UCSD-AML1 (cell line): ENCODE data around the gene PAFAH2.

Source experiments
- DNase-seq: peaks from one replicate; lab custom pipeline; 2025; ENCODE audit not compliant: unreplicated experiment; lab: John Stamatoyannopoulos, UW

Gene PAFAH2

DNA sequence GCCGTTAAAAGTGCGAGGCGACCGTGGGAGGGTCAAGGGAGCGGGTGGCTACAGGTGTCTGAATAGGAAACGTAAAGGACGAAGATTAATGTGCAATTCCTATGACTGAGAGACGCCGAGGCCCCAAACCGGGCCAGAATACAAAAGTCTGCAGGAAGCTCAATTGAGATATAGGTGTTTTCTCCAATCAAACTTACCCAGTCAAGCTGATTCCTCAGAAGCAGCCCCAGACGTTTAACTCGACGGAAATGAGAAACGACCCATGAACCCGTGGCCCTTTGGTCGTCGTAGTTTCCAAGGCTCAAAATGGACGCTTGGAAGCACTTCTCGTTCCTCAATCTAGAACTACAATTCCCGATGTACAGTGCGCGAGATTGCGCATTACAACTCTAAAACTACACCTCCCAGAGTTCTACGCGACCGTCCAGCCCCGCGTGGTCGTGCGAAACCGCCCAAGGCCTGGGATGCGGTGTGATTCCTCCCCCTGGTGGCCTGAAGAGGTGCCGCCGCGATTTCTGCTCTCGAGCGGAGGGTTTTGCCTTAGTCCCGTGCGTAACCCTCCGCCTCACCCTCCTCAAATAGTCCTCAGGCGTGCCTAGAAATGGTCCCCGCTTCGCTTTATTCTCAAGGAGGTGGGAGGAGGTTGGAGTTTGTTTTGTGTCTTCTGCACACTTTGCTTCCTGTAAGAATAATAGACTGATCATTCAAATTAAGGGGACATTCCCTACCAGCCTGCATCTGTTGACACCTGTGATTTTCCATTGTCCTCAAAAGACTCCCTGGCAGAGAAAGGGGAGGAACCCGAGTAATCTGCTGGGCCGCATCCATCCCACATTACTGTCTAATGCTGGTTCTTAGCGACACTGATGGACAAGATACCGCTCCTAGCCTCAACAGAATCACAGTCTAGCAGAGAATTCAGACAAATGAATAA is at the start of gene PAFAH2:
Gene PAFAH2, minus strand, starts transcription at position 236 of the 934 bp plus-strand sequence. CDS start 7,247 bp downstream, outside the sequence.
- peak; percentile 96 for DNase-seq

DNA sequence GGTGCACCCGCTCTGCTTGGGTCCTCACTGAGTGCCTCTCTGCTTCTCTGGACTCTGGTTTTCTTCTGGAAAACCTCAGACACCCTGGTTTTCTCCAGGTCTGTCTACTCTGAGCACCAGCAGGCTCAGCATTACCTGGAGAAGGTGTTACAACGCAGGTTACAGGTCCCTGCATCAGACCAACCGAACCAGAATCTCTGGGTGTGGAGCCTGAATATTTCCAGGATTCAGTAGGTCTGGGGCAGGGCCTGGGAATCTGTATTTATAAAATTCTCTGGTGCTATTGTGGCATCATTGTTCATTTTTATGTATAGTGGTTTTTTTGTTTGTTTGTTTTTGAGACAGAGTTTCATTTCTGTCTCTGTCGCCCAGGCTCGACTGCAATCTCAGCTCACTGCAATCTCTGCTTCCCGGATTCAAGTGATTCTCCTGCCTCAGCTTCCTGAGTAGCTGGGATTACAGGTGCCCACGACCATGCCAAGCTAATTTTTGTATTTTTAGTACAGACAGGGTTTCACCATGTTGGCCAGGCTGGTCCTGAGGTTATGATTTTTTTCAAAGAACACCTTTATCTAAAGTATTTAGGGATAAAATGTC is 49.5 kb upstream of the PAFAH2 start:
- DNase-seq, result no peak

DNA sequence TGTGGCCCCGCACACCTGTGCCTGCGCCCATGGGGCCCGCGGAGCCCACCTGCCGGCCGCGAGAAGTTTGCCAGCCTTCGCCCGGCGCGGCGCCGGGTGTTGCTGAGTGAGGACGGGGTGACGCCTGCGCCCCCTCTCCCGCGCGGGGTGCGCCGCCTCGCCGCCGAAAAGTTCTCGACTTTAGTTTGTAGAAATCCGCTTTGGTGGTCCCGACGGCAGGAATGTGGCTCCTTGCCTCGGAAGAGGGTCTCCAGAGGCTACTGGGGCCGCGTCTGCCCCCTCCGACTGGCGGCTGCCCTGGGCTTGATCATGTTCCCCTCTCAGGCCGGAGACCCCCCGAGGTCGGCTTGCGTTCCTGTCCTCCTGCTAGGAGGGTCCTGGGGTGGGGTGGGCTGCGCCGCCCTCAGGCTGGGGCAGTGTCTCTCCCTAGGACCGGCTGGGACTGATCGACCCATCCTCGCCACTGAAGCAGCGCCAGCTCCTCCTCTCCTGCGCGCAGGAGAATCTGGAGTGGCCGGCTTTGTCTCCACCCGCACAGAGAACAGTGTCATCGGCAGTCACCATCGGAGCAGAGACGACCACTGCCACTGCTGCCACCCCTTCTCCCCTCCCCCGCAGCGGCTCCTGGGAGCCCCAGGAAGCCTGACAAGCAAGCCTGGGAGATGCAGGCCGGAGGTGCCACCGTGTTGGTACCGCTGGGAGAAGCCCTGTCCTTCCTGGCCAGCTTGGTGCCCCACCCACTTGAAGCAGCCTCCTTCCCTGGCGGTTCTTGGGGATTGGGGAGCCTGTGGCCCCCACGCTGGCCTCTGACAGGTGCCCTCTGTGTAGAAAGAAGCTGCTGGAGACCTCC is 48.6 kb upstream of the PAFAH2 start:
- no peak for DNase-seq

DNA sequence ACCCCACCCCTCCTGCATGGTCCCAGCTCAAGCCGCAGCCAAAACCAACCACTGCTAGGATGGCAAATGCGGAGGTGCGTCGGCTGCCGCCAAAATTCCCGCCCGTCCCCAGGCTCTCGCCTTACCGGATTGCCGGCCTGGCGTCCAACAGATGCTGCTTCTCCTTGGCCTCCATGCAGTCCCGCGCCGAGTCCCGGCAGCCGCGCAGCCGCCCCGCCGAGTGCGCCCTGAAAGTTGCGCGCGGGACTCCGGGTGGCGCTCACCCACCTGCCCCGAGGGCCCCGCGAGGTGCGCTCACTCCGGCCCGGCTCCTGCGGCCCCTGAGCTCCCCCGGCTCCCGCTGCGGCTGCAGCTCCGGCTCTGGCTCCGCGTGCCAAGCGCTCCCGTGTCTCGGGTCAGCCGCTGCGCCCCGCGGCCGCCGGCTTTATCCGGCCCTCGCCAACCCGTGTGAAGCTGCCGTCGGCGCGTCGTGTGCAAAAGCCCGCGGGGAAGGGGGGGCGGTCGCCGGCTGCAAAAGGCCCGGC is 47.9 kb upstream of the PAFAH2 start, which contains the start of gene SLC30A2:
Gene SLC30A2, minus strand, starts transcription at position 397 of the 524 bp plus-strand sequence. Its CDS starts 222 bp downstream, at position 175.
- DNase-seq, result no peak

DNA sequence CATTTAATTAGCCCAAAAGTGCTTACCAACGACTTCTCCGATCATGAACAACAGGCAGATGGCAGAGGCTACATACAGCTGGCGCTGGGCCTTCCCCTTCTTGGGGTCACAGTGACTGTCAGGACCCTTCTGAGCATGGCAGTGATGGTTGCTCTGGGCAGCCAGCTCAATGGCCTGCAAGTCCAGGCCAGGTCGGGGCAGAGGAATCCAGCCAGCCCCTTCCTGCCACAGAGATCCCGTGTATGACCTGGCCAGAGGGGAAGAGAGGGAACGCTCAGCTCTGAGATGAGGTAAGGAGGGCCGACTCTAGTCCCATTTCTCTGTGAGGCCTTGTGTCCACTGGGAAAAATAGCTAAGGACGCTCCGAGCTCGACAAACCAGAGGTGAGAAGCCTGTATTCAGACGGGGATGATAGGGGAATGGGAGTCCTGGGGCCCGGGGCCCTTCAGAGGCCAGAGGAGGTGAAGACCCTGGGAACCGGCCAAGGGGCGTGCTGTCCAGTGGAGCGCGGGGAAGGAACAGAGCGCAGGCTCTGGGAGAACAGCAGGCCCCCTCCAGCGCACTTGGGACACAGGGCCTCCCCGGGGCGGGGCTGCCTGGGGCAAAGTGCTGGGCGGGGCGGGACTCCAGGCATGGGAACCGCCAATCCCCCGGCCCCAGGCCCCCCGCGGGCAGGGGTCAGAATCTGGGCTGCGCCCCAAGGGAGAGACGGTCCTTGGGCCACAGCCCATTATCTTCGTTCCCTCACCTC is 47.3 kb upstream of the PAFAH2 start:
- no peak for DNase-seq

DNA sequence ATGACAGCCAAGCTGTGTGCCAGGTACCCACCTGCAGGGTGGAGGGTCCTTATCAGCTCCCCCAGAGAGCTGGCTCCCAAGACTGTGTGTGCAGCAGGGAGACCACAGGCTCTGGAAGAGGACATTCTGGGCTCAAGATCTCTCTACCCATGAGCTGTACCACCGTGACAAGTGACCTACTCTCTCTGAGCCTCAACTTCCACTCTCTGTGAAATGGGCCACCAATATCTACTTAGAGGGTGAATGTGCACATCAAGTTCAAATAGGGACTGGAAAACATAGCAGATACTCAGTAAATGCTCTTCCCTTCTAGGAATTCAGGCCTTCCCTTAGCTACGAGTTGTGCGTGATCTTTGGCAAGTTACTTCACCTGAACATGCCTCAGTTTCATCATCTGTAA is 46.6 kb upstream of the PAFAH2 start:
- no peak for DNase-seq

DNA sequence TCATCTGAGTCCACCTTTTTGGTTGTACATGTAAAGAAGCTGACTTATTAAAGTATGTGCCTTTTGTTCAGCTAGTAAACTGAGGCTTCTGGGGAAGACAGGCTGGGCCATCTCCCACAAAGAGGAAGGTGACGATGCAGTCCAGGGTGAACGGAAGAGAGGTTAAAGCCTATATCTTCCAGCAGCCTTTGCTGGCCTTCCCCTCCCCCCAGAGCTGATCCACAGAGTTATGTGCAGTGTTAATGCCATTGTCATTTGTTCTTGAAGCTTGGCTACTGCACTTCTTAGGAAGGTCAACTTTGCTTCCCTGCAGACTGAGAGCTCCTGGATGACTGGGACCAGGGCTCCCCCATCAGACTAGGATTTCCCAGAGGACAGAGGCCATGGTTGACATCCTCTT is 45.9 kb upstream of the PAFAH2 start:
- no peak for DNase-seq

DNA sequence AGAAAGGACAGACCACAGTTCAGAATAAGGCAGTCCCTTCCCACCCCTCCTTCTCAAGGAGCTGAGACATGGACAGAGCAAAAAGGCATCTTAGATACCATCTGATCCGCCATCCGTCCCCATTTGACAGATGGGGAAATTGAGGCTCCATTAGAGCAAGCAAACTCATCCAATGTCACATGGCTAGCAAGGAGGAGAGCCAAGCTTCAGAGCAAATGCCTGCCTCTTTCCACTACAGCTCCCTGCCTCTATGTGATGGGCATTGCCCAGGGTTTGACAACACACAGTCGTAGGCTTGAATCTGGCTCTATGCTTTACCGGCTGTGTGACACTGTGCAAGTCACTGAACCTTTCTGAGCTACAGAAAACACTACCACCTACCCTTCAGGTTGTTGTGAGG is 44.1 kb upstream of the PAFAH2 start:
- no peak for DNase-seq

DNA sequence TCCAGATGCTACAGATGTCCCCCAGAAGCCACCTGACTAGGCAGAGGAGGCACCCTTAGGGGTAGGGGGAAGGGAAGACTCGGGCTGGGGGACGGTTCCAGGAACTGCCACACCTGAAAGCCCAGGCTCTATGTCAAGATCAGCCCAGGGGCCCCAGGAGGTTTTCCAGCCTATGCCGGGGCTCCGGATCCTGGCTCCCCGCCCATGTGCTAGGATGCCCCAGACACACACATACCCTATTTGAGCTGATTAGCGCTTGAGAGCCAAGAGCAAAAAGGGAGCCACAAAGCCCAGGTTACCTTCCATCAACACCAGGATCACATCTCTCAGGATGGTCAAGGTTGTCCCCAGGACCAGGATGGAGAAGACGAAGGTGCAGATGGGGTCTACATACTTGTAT is 43.5 kb upstream of the PAFAH2 start:
- no peak for DNase-seq

DNA sequence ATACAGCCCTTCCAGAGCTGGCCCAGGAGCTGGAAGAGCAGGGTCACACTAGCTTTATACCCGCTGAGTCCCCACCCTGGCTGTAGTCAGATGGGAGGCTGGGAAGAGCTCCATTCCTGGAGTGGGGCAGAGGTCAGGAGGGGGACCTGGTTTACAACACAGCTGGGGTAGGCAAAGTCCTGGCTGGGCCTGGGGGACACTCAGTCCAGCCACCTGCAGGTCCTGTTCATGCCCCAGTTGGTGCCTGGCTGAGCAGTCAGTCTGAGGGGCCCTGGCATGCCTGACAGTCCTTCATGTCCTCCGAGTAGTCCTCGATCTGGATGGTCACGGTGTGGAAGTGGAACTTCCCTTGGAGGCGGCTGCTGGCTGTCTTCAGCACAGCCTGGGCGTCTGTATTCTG is 41.0 kb upstream of the PAFAH2 start:
- no peak for DNase-seq

DNA sequence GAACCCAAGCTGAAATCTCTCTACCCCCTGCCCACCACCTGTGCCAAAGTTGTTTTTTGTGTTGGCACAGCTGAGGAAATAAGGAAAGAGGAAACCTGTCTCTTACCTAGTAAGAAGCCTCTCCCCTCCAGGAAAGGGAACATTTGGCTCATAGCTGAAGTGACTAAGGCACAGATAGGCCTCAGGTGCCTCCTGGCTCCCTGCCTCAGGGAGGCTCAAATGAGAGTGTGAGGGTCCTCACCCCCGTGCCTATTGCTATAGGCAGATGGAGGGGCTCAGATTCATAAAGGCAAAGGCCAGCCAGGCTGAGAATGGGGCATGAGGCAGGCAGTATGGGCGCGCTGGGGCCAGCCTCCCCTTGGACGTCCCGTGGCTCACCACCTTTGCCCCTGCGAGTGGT is 40.6 kb upstream of the PAFAH2 start:
- no peak for DNase-seq

DNA sequence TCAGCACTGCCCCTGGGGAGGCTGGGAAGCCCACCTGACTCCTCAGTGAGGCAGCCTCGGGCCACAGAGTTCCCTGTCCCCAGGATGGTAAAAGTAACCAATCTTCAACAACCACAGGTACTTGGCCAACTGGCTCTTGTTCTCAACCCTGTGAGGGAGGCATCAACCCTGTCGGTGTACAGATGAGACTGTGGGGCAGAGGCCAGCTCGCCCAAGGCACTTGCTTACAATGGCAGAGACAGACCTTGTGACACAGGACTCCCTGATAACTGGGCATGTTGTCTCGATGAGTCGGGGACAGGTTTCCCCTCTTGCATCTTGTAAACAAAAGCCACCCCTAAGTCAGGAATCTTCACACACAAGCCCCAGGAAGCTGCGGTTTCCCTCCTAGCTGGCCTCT is 40.0 kb upstream of the PAFAH2 start:
- no peak for DNase-seq

DNA sequence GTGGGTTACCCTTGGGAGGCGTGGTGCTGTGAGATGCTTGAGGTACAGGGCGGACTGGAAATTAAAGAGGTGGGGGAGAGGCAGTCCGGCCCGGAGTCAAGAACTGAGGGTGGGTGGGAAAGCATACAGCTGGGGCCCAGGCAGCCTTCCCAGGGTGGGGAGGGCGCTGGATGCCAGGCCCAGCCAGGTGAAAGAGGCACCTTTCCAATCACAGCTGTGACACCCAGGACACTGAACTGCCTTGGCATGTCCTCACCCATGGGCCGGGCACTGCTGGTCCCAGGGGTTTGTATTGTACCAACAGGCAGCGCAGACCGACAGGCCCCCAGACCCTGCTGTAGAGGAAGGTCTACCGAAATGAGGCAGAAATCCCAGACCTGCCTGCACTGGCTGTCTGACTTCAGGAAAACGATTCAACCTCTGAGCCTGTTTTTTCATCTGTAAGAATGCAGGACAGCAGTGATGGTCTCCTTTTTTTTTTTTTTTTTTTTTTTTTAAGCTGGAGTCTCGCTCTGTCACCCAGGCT is 39.0 kb upstream of the PAFAH2 start:
- DNase-seq, result no peak

DNA sequence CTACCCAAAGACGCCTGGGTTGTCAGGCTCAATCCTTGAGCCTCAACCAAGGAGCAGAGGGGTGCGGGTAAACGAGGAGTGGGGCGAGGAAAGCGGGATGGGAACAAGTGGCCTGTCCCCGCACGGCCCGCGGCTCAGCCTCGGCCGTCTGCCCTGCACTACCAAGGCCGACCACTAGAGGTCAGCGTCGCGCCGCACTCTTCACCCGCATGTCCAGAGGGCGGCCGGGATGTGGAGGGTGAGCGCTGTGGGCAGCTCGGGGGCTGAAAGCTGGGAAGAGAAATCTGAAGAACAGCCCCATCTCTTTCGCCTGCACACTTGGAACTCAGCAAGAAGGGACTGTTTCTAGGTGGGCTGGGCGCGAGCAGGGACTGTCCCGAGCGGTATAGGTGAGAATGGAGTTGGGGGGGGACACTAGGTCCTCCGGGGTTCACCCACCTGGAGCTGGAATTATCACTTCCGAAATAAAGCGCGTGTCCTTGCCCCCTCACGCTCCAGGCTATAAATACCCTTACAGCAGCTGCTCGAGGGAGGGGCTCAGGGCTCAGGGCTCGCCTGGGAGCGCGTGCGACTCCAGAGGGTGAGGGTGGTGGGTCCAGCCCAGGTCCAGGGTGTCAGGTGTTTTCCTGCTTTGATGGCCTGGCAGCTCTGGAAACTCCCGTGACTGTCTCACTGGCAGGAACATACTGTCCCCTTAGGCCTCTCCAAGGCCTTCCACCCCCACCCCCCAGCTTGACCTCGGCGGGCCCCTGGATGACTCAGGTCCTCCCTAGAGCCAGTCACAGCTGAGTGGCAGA is 38.3 kb upstream of the PAFAH2 start:
- DNase-seq, result peak; percentile 82

DNA sequence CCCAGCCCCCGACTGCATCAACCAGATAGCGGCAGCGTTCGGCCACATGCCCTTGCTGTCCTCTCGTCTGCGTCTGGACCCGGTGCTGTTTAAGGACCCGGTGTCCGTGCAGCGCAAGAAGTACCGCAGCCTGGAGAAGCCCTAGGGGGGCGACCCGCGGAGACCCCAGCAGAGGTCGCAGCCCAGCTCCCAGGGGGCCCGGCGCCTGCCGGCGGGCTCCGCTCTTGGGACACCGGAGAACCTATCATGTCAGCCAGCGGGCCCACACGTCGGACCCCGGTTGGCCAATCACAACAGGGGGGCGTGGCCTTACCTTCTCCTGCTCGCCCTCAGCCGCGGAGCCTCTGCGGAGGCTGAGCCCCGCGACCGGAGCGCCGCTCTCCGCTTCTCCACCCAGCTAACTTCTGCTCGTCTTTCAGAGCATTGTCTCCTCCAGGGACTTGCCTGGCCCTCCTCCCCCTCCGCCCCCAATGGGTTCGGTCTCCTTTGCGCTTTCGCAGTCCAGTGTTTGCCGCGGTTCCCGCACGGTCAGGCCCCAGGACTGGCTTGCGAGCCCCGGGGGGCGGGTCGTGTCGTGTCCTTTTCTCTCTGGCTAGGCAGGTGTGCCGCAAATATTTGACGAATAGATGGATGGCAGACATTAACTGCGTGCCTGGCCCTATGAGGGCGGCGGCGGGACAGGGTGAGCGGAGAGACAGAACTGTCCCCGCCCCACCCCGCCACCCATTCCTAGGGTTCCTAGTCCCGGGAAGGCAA is 37.5 kb upstream of the PAFAH2 start:
- DNase-seq, result peak; percentile 87

DNA sequence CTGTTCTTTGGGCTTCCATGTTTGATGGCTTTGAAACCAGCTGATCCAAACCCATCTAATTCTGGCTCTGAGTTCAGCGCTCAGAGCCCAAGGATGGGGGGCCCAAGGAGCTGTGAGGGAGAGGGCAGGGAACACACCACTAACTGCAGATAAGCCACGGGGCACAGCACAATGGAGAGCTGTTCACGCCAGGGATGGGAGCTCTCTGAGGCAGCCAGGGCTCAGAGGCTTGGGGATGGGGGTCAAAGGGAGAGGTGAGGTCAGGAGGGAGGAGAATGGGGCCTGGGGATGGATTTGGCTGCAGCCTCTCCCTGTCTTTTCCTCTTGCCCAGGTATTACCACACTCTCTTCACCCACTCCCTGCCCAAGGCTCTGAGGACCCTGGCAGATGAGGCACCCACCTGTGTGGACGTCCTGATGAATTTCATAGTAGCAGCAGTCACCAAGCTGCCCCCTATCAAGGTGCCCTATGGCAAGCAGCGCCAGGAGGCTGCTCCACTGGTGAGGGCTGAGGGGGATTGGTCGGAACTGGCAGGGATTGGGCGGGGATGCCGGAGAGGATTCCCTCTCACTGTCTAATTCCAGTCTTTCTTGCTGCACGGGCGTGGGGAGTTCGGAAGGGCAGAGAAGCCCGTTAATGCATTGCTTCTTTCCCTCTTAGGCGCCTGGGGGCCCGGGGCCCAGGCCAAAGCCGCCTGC is 36.8 kb upstream of the PAFAH2 start:
- no peak for DNase-seq

DNA sequence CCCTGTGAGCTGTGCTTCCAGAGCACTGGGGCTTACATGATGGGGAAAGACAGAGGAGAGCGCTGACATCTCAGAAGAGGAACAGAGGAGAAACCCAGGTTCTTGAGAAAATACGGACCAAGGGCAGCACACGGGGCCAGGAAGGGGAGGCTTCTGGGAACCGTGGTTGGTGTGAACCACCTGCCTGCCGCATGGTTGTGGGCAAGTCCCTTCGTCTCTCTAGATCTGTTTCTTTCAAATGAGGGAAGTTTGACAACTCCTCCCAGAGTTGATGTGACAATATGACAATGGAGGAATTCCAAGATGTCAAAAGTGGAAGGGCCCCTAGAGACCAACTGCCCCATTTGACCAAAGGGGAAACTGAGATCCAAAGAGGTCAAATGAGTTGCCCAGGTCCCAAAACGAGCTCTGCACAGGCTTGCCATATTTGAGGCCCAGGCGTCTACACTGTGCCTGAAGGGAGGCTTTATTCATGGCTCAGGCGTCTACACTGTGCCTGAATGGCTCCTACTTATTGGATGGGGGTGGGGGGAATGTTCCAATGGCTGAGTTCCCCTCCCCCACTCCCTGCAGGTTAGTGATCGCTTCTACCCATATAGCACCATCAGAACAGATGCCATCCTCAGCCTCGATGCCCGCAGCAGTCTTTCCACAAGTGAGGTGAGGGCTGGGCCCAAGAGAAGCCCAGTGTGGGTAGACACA is 34.9 kb upstream of the PAFAH2 start:
- no peak for DNase-seq
